IPS-NIHi11 (cell line): Measurements from ENCODE around the gene RLN3.

ENCODE experiments used
- DNase-seq: peaks from one replicate; pipeline ENCODE4 v3.0.0; 2012; ENCODE audit warnings: mixed read lengths, low spot score

The RLN3 gene

GRCh38 chr19:14054721-14055120 lies 26.8 kb downstream of the RLN3 start:
- no peak for DNase-seq

GRCh38 chr19:14055396-14055795 lies 27.4 kb downstream of the RLN3 start:
- DNase-seq: no peak

GRCh38 chr19:14056069-14056666 lies 28.2 kb downstream of the RLN3 start:
- no peak for DNase-seq

DNA sequence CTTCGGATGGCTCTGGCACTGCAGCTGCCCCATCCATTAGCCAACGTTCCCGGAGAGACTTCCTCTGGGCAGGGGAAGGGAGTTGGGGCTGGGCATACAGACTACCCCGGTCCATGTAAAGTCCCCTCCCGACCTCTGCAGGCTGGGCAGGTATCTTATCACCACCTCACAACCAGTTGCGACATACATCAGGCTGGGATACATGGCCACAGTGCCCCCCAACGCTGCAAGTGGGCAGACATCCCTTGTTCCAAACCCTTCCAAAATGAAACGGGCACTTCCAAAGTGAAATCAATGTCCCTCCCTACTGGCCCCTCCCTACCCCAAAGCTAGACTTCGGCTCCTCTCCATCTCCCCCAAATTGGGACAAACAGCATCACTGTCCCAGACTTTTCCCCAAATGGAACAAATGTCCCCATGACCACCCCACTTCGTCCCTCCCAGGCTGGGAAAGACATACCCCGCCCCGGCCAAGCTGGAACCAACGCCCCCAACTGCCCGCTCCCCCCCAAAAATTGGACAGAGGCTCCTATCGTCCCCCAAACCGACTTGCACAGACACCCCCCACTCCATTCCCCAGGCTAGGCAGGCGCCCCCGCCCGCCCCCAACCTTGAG lies 28.9 kb downstream of the RLN3 start:
- DNase-seq: no peak

DNA sequence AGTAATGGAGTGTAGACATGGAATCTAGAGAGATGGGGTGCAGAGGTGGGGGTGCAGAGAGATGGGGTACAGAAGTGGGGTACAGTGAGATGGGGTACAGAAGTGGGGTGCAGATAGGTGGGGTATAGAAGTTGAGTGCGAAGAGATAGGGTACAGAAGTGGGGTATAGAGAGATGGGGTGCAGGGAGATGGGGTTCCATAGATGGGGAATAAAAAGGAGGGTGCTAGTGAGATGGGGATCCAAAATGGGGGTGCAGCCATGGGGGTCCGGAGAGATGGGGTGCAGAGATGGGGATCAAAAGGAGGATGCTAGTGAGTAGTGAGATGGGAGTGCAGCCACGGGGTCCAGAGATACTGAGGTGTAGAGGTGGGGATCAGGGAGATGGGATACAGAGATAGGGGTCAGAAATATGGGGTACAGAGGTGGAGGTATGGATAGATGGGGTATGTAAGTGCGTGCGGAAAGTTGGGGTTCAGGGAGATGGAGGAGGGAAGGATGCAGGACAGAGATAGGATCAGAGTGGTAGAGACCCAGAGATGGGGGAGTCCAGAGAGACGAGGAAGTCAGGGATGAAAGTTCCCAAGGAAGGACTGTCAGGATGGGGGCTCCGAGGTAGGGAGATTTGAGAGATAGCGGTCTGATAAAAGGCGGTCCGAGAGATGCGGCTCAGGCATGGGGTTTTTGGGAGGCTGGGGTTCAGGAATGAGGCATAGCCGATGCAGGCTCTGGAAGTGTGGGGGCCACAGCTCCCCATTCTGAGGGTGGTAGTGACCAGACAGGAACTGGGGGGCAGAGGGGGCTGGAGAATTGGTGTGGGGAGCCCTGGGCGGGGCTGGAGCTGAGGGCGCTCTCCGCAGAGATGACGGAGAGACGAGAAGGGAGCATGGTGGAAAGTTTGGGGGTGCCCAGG lies 30.5 kb downstream of the RLN3 start:
- no peak for DNase-seq

DNA sequence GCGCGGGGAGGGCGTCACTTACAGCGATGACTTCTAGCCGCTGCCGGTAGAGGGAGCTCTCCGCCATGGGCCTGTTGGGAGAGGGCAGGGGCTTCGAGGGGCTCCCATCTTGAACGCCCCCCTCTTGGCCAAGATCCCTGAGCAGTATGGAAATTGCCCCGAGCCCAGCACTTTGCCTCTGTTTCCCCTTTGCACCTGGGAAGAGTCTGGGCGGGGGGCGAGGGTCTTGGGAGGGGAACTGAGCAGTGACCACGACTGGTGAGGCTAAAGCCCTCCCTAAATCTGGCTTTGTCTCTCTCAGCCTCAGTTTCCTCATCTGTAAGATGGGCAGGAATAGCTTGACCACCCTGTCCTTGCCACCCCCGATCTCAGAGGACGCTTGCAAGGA lies 31.1 kb downstream of the RLN3 start:
- peak; percentile 70 for DNase-seq

DNA sequence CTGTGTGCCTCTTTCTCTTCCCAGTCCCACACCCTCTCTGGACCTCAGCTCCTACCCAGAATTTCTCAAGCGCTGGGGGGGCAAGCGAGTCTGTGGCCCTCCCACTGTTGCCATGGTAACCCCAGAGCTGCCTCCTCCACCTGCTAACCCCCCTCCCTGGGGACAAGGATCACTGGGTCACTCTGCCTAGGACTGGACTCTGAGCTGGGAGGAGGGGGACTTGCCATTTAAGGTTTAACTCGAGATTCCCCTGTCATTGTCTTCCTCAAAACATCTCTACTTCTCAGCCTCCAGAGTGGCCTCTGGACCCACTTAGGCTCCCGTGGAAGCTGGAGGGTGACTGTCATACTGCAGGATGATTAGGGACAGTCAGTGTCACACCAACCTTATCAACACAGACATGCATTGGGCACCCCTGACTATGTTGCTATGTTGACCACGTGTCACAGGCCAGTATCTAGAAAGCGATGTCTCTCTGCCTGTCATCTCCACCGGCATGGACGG lies 31.8 kb downstream of the RLN3 start:
- DNase-seq: no peak

DNA sequence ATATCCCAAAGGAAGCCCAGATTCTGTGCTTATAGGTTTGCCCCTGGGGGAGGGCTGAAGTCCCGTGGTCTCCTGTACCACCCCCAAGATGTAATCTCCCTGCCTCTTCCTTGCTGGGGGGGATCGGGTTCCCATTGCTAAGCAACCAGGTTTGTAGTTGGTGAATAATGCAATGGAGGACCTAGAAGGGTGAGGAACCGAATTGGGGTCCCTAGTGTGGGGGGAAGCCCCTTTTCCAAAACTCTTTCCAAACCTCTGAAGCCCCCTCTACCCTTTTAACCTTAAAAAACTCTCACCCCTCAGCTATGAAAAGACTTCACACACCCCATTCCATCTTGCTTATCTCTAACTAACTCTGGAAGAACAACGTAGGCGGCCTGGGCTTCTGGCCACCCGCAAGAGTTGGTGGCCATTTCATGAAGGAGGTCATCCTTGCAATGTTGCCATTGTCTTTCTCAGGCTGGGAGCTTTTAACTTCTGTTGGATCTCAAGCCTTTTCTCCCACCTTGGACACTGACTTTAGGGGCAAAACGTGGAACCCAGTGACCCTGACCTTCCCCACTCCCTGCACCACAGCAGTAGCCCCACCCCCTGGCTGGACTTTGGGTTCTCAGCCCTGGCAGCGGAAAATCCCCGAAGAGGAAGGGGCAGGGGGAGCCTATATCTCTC lies 33.3 kb downstream of the RLN3 start:
- no peak for DNase-seq

DNA sequence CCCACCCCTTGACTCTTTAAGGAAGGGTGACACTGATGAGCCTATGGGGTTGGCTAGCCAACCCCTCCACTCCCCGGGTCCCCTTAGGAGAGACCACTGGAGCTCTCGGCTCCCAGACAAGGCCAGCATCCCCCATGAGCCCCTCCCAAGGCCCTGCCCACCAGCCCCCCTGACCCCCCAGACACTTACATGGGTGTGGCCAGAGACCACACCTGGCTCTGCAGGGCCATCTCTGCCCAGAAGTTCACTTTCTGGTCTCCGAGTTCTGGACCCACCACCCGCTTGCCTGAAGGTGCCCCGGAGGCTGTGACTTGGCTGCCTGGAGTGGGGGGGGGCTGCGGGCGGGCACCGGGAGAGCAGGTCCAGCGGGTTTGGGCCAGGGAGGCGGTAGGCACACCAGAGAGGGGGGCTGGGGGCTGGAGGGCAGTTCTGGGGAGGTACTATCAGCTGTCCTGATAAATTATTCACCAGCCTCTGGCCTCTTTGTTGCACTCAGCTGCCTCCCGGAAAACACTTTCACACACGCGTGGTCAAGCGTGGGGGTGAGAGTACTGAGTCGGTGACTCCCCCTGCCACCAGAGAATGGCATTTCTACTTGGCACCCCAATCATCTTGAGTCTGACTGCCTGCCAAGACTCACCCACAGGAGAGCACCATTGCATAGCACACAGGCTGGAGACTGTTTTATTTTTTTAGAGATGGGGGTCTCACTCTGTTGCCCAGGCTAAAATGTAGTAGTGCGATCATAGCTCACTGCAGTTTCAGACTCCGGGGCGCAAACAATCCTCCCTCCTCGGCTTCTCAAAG lies 34.0 kb downstream of the RLN3 start, which contains the start of gene PALM3:
Gene PALM3 (minus strand): TSS at position 326 of the 807 bp plus-strand sequence. CDS start 96 bp downstream, at position 230.
- DNase-seq: no peak

DNA sequence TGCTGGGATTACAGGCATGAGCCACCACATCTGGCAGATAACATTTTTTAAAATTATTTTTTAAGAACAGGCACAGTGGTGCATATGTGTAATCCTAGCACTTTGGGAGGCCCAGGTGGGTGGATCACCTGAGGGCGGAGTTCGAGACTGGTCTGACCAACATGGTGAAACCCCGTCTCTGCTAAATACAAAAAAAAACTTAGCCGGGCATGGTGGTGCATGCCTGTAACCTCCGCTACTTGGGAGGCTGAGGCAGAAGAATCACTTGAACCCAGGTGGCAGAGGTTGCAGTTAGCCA lies 34.6 kb downstream of the RLN3 start:
- no peak for DNase-seq

GRCh38 chr19:14063105-14063504 lies 35.2 kb downstream of the RLN3 start:
- no peak for DNase-seq

GRCh38 chr19:14066134-14066533 lies 38.2 kb downstream of the RLN3 start:
- no peak for DNase-seq

- no peak for DNase-seq
Measured at GRCh38 chr19:14070268-14071050, 42.5 kb downstream of the RLN3 start.

GRCh38 chr19:14072535-14073260 lies 44.8 kb downstream of the RLN3 start, which contains the start of gene MISP3:
Gene MISP3 (plus strand): TSS chr19:14072786. CDS start chr19:14073310, 524 bp downstream.
- peak; percentile 54 for DNase-seq

- peak; percentile 84 for DNase-seq
Measured at GRCh38 chr19:14073261-14073924, 45.4 kb downstream of the RLN3 start.

GRCh38 chr19:14073925-14074838 lies 46.2 kb downstream of the RLN3 start:
- DNase-seq: no peak

DNA sequence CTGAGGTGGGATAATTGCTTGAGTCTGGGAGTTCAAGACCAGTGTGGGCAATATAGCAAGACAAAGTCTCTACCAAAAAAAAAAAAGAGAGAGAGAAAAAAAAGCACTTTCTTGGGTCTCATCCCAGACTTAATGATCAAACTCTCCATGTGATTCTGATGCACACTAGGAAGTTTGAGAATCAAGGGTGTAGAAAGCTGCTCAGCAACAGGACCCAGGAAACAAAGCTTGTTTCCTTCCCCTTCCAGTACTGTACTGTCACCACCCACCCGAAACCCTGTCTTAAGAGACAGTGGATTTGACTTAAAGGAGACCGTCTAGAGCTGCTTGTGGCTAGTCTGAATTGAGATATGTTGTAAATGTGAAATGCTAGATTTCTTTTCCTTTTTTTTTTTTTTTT lies 50.5 kb downstream of the RLN3 start:
- DNase-seq: no peak
